Lung (tissue), 12 donors: ENCODE measurements around the gene BTBD2. TPM values are rescaled to one million over a fixed set of nuclear protein-coding genes. Genes with fewer than 3 reads are reported as not detected.

Source experiments
- ATAC-seq: fragments of 200-7000 bp; cut with Tn5 transposase; one replicate; pipeline ENCODE4 v1.9.1; 2020; ENCODE audit warnings: moderate number of reproducible peaks; ENCODE audit not compliant: insufficient read depth, low FRiP score
- DNase-seq, 3 donors: peaks; one replicate each; pipeline ENCODE4 v3.0.0-alpha.2; 2013 to 2017
- H3K27ac ChIP-seq, 2 donors: one replicate each; pipeline ENCODE4 v1.5.1; 2013; ENCODE audit warnings: mild to moderate bottlenecking in 2 of 2, moderate library complexity in 2 of 2, control low read depth in 1 of 2, inconsistent platforms in 1 of 2, low read depth in 1 of 2, low read length in 1 of 2
- H3K27me3 ChIP-seq, 3 donors: one replicate each; pipeline ENCODE4 v1.5.1; 2013; ENCODE audit warnings: low read length in 2 of 3; ENCODE audit not compliant: control insufficient read depth in 3 of 3, insufficient read depth in 3 of 3
- H3K36me3 ChIP-seq, 4 donors: one replicate each; pipeline ENCODE4 v1.5.1; 2013; ENCODE audit warnings: low read length in 4 of 4, mild to moderate bottlenecking in 1 of 4, moderate library complexity in 1 of 4; ENCODE audit not compliant: control insufficient read depth in 4 of 4, insufficient read depth in 4 of 4
- H3K4me1 ChIP-seq, 5 donors: one replicate each; pipeline ENCODE4 v1.5.1; 2013; ENCODE audit warnings: low read length in 5 of 5, mild to moderate bottlenecking in 2 of 5, moderate library complexity in 1 of 5; ENCODE audit not compliant: control insufficient read depth in 5 of 5, insufficient read depth in 5 of 5
- H3K4me3 ChIP-seq: one replicate; pipeline ENCODE4 v1.5.1; 2013; ENCODE audit warnings: mild to moderate bottlenecking, control low read depth, moderate library complexity
- H3K9ac ChIP-seq, 2 donors: one replicate each; pipeline ENCODE4 v1.5.1; 2013; ENCODE audit warnings: low read length in 2 of 2, control low read depth in 1 of 2; ENCODE audit not compliant: insufficient read depth in 1 of 2
- H3K9me3 ChIP-seq, 4 donors: one replicate each; pipeline ENCODE4 v1.5.1; 2013; ENCODE audit warnings: low read length in 3 of 4, mild to moderate bottlenecking in 1 of 4, moderate library complexity in 1 of 4; ENCODE audit not compliant: control insufficient read depth in 4 of 4, insufficient read depth in 3 of 4
- CTCF ChIP-seq: IDR thresholded peaks from 2 replicates; pipeline ENCODE4 v1.5.1; 2012; ENCODE audit warnings: mild to moderate bottlenecking; ENCODE audit errors: control extremely low read depth, extremely low read depth
- WGBS, 2 donors: extraction: QIAGEN DNeasy Blood & Tissue Kit; methylation state at CpG; one replicate each; pipeline ENCODE4 v1.1.7; 2013; 5-methylcytosine and 5-hydroxymethylcytosine counted together
- polyA plus RNA-seq, 2 donors: library from polyadenylated mRNA; stranded (reverse); fragments of 200-250 nt; gene quantifications; one replicate each; pipeline ENCODE4 v1.2.1, GENCODE V29; 2013
- total RNA-seq, 2 donors: library from RNA; depleted of rRNA in 1 of 2; stranded (reverse); fragments of >200 nt in 1 of 2; gene quantifications; one replicate each; pipeline ENCODE4 v1.2.1, GENCODE V29; 2014 to 2021
- donor health status: control.
- donor health status: control.
- donor health status: Bipolar disorder and iron deficiency.
- donor health status: healthy.
- donor health status: DM: yes; HTN: yes; CAD: no.

The BTBD2 gene
- total and polyA plus RNA-seq, 4 donors, result 35.5 to 62.3 (median 44.8) TPM

GRCh38 chr19:2045501-2046045 lies 30.1 kb upstream of the BTBD2 start:
- Histone ChIP-seq H3K27me3 (no peaks in the 10 kb centered on the region), H3K4me3 (no peak overlapping the region), H3K36me3 (peaks cover 0 to 74% (median 8%) of the 10 kb centered on the region in 4 donors), H3K9ac (no peak overlapping the region), H3K27ac (peak overlapping the region; percentile 47 to 63), H3K9me3 (no peaks in the 10 kb centered on the region), H3K4me1 (peaks cover 5 to 73% (median 27%) of the 10 kb centered on the region in 5 donors)
- ATAC-seq (no peak), DNase-seq (no peak)
- 55 to 69% methylated on average over 14 of the region's 14 CpGs for WGBS, 2 donors
- no peak for TF ChIP-seq CTCF

- no peak for ATAC-seq
- TF ChIP-seq CTCF, result no peak
- Histone ChIP-seq H3K4me3 (no peak overlapping the region), H3K27ac (peak overlapping the region; percentile 10 to 63), H3K9ac (no peak overlapping the region), H3K9me3 (no peaks in the 10 kb centered on the region), H3K27me3 (no peaks in the 10 kb centered on the region), H3K36me3 (peaks cover 0 to 80% (median 8%) of the 10 kb centered on the region in 4 donors), H3K4me1 (peaks cover 5 to 73% (median 27%) of the 10 kb centered on the region in 5 donors)
- WGBS, 2 donors, result 84 to 92% methylated on average over 17 to 18 of the region's 18 CpGs
- DNase-seq, result no peak
Measured at GRCh38 chr19:2044709-2045500, 29.4 kb upstream of the BTBD2 start.

GRCh38 chr19:2043961-2044708 lies 28.6 kb upstream of the BTBD2 start:
- peak overlapping the region in 1 of 2 donors; percentile 55 for H3K27ac ChIP-seq
- H3K9ac ChIP-seq, result no peak overlapping the region
- ATAC-seq (no peak), DNase-seq (no peak)
- H3K9me3 ChIP-seq, result no peaks in the 10 kb centered on the region
- WGBS, 2 donors, result 85 to 86% methylated on average over 10 to 11 of the region's 11 CpGs
- no peaks in the 10 kb centered on the region for H3K27me3 ChIP-seq
- peaks cover 0 to 86% (median 7%) of the 10 kb centered on the region in 4 donors for H3K36me3 ChIP-seq
- no peak overlapping the region for H3K4me3 ChIP-seq
- H3K4me1 ChIP-seq, result peaks cover 5 to 71% (median 21%) of the 10 kb centered on the region in 5 donors
- no peak for TF ChIP-seq CTCF
